ENCODE data around the gene INTS1.

GRCh38 chr7:1431634-1432380 lies 72.4 kb downstream of the INTS1 start:
- TF ChIP-seq, protein P1, sequence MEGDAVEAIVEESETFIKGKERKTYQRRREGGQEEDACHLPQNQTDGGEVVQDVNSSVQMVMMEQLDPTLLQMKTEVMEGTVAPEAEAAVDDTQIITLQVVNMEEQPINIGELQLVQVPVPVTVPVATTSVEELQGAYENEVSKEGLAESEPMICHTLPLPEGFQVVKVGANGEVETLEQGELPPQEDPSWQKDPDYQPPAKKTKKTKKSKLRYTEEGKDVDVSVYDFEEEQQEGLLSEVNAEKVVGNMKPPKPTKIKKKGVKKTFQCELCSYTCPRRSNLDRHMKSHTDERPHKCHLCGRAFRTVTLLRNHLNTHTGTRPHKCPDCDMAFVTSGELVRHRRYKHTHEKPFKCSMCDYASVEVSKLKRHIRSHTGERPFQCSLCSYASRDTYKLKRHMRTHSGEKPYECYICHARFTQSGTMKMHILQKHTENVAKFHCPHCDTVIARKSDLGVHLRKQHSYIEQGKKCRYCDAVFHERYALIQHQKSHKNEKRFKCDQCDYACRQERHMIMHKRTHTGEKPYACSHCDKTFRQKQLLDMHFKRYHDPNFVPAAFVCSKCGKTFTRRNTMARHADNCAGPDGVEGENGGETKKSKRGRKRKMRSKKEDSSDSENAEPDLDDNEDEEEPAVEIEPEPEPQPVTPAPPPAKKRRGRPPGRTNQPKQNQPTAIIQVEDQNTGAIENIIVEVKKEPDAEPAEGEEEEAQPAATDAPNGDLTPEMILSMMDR (IDR thresholded peaks at IDR 0.05; ENCODE audit: low read length), result no peak
- no peak for TF ChIP-seq EZH2 (IDR thresholded peaks at IDR 0.05; ENCODE audit: borderline replicate concordance, low read length)

Measured in OCI-LY1 (cell line).